HFFc6 (cell line): Measurements from ENCODE around the gene SELENOW. TPM values are rescaled to one million over a fixed set of nuclear protein-coding genes. Genes with fewer than 3 reads are reported as not detected.
"Not testable (repeated sequence)": the region's sequence is repeated elsewhere in the genome, so short reads cannot be mapped to it uniquely, and the experiment has no call there.

Experiments
- DNase-seq: peaks from one replicate; pipeline ENCODE4 v3.0.0-alpha.2; 2018
- H3K27ac Mint-ChIP-seq: 2 replicates; pipeline ENCODE4 v1.8.0; 2020; ENCODE audit warnings: mild to moderate bottlenecking, mixed read lengths
- H3K27me3 Mint-ChIP-seq: 2 replicates; pipeline ENCODE4 v1.8.0; 2021; ENCODE audit warnings: mild to moderate bottlenecking, moderate library complexity, mixed read lengths; ENCODE audit not compliant: insufficient read depth
- H3K36me3 Mint-ChIP-seq: 2 replicates; pipeline ENCODE4 v1.8.0; 2021; ENCODE audit warnings: low read depth, mixed read lengths
- H3K4me1 Mint-ChIP-seq: 2 replicates; pipeline ENCODE4 v1.8.0; 2020; ENCODE audit warnings: low read depth, mixed read lengths
- H3K4me3 Mint-ChIP-seq: 2 replicates; pipeline ENCODE4 v1.8.0; 2020; ENCODE audit warnings: mild to moderate bottlenecking, moderate library complexity, mixed read lengths
- H3K9me3 Mint-ChIP-seq: 2 replicates; pipeline ENCODE4 v1.8.0; 2020; ENCODE audit warnings: mild to moderate bottlenecking, mixed read lengths
- CTCF ChIP-seq: fragments of 200-600 bp; sonication (generic); IDR thresholded peaks from 2 replicates; pipeline ENCODE4 v1.5.0; 2021; ENCODE audit warnings: antibody characterized with exemption, mild to moderate bottlenecking
- total RNA-seq, 6 experiments: library from RNA; stranded (reverse); fragmentation: NEBNext Ultra II Directional; extraction: Animal tissue kit (Norgen Biotek cat#: 25700); gene quantifications; 2 replicates in 1 of 6; 3 replicates in 5 of 6; pipeline ENCODE4 v1.2.3, GENCODE V29; 2021

The SELENOW gene
- total RNA-seq, 6 experiments from 2014 or later: 214 to 245 (median 224) TPM

GRCh38 chr19:47776568-47776967 is 1.9 kb upstream of the SELENOW start:
- peaks cover 9% of the 10 kb centered on the region for H3K36me3 Mint-ChIP-seq
- no peak overlapping the region for H3K4me3 Mint-ChIP-seq
- no peak for DNase-seq

DNA sequence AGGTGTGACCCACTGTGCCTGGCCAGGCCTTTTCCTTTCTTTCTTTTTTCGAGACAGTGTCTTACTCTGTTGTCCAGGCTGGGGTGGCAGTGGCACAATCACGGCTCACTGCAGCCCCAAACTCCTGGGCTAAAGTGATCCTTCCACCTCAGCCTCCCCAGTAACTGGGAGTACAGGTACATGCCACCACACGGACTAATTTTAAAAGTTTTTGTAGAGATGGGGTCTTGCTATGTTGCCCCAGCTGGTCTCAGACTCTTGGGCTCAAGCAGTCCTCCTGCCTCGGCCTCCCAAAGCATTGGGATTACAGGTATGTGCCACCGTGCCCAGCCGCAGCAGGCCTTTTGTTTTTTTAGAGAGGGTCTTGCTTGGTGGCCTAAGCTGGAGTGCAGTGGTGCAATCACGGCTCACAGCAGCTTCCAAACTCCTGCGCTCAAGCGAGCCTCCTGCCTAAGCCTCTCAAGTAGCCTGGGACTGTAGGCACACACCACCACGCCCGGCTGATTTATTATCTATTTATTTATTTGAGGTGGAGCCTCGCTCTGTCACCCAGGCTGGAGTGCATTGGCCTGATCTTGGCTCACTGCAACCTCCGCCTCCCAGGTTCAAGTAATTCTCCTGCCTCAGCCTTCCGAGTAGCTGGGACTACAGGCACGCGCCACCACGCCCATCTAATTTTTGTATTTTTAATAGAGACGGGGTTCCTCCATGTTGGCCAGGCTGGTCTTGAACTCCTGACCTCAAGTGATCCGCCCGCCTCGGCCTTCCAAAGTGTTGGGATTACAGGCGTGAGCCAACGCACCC is 1.1 kb upstream of the SELENOW start:
- H3K27ac Mint-ChIP-seq: peak overlapping the region; percentile 86; the same call in 1 of the 2 replicates
- not testable (repeated sequence) for H3K9me3 Mint-ChIP-seq, H3K27me3 Mint-ChIP-seq, DNase-seq
- peaks cover 18% of the 10 kb centered on the region for H3K36me3 Mint-ChIP-seq
- peaks cover 25% of the 10 kb centered on the region for H3K4me1 Mint-ChIP-seq
- H3K4me3 Mint-ChIP-seq: peak overlapping the region; percentile 95

More at GRCh38 chr19:47776568-47776967, 1.9 kb upstream of the SELENOW start:
- no peaks in the 10 kb centered on the region for H3K27me3 Mint-ChIP-seq
- TF ChIP-seq CTCF: no peak
- H3K9me3 Mint-ChIP-seq: no peaks in the 10 kb centered on the region
- H3K4me1 Mint-ChIP-seq: peaks cover 21% of the 10 kb centered on the region
- no peak overlapping the region for H3K27ac Mint-ChIP-seq

- Mint-ChIP-seq H3K27ac (peak overlapping the region; percentile 62), H3K4me1 (peaks cover 25% of the 10 kb centered on the region), H3K27me3 (no peaks in the 10 kb centered on the region; the same call in 1 of the 2 replicates), H3K9me3 (no peaks in the 10 kb centered on the region), H3K4me3 (peak overlapping the region; percentile 95), H3K36me3 (peaks cover 24% of the 10 kb centered on the region)
- DNase-seq: no peak
- TF ChIP-seq CTCF: no peak
Measured at GRCh38 chr19:47778954-47779351, 450 bp downstream of the SELENOW start.

DNA sequence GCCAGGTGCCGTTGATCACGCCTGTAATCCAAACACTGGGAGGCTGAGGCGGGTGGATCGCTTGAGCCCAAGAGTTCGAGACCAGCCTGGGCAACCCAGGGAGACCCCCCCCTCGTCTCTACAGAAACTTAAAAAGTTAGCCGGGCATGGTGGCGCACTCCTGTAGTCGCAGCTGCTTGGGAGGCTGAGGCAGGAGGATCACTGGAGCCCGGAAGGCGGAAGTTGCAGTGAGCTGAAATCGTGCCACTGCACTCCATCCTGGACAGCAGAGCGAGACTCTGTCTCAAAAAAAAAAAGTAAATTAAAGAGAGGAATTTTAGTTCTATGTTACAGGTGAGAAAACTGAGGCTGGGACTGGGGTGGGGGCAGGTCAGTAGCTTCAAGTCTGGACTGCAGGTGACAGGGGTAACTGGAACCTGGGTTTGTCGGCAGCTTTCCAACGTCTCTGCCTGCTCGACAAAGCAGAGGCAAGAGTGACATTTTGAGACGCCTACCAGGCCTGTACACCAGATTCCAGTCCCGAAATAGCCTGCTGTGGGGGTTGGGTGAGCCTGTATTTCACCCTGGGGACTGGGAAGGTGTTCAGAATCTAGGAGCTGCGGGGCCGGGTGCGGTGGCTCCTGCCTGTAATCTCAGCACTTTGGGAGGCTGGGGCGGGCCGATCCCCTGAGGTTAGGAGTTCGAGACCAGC is 1.2 kb downstream of the SELENOW start:
- Mint-ChIP-seq H3K27me3 (no peaks in the 10 kb centered on the region; the same call in 1 of the 2 replicates), H3K36me3 (peaks cover 31% of the 10 kb centered on the region), H3K4me1 (peaks cover 25% of the 10 kb centered on the region), H3K27ac (peak overlapping the region; percentile 36; the same call in 1 of the 2 replicates), H3K9me3 (no peaks in the 10 kb centered on the region), H3K4me3 (peak overlapping the region; percentile 95)
- DNase-seq: no peak
- no peak for TF ChIP-seq CTCF

DNA sequence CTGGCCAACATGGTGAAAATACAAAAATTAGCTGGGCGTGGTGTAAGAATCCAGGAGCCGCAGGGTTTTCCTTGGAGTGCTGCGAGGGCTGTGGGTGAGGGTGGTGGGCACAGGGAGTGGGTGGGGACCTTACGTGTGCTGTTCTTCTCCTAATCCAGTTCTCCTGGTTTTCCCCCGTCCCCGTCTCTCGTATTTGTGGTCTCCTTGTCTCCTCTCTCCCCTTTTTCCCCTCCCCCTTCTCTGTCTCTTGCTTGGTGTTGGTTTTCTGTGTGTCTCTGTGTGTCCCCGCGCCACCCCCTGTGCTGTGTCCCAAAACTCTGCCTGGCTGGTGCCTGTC is 1.7 kb downstream of the SELENOW start:
- Mint-ChIP-seq H3K4me1 (peaks cover 25% of the 10 kb centered on the region), H3K4me3 (peak overlapping the region; percentile 95), H3K36me3 (peaks cover 31% of the 10 kb centered on the region), H3K27ac (peak overlapping the region; percentile 36; the same call in 1 of the 2 replicates), H3K9me3 (no peaks in the 10 kb centered on the region), H3K27me3 (no peaks in the 10 kb centered on the region; the same call in 1 of the 2 replicates)
- no peak for TF ChIP-seq CTCF
- no peak for DNase-seq
